ENCODE data around the gene CKM.

DNA sequence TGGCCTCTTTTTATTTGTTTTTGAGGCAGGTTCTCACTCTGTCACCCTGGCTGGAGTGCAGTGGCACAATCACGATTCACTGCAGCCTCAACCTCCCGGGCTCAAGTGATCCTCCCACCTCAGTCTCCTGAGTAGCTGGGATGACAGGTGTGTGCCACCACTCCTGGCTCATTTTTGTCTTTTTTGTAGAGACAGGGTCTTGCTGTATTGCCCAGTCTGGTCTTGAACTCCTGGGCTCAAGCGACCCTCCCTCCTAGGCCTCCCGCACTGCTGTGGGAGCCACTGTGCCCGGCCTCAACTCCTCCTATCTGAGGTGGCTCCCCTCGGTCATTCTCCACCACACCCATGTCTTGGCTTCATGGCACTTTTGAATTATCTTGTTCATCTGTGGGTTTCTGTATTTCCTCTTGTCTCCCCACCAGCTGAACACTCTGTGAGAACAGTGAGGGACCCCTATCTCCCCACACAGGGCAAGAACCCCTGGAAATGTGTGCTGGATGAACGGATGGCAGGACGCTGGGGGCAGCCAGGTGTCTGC is 7.9 kb downstream of the CKM start:
- TF ChIP-seq, protein P1, sequence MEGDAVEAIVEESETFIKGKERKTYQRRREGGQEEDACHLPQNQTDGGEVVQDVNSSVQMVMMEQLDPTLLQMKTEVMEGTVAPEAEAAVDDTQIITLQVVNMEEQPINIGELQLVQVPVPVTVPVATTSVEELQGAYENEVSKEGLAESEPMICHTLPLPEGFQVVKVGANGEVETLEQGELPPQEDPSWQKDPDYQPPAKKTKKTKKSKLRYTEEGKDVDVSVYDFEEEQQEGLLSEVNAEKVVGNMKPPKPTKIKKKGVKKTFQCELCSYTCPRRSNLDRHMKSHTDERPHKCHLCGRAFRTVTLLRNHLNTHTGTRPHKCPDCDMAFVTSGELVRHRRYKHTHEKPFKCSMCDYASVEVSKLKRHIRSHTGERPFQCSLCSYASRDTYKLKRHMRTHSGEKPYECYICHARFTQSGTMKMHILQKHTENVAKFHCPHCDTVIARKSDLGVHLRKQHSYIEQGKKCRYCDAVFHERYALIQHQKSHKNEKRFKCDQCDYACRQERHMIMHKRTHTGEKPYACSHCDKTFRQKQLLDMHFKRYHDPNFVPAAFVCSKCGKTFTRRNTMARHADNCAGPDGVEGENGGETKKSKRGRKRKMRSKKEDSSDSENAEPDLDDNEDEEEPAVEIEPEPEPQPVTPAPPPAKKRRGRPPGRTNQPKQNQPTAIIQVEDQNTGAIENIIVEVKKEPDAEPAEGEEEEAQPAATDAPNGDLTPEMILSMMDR (IDR thresholded peaks at IDR 0.05; ENCODE audit: low read depth, low read length), result no peak
- no peak for TF ChIP-seq EZH2phosphoT487 (IDR thresholded peaks at IDR 0.05; ENCODE audit: low read depth)

Measured in OCI-LY3 (cell line).